ENCODE measurements around the gene CSTF1. TPM values are rescaled to one million over a fixed set of nuclear protein-coding genes. Genes with fewer than 3 reads are reported as not detected.

CSTF1 gene
- total and polyA plus RNA-seq, 2 of the 8 experiments (the other 6 are each of a cell fraction or from before 2014, with no cell fraction given) = 59.4 to 83.5 TPM

GRCh38 chr20:56420028-56420427 is 27.6 kb downstream of the CSTF1 start:
- Histone ChIP-seq H3K79me2 (ENCODE audit: control insufficient read depth in 1 of 2, insufficient read depth in 2 of 2, low read length in 2 of 2) (no peaks in the 10 kb centered on the region), H2AFZ (ENCODE audit: low read length) (no peak overlapping the region), H2BK120ac (replicated peaks; ENCODE audit: low read depth, low read length) (no peak overlapping the region), H3K4me1 (replicated peaks in 1 of 4; ENCODE audit: control insufficient read depth in 3 of 4, insufficient read depth in 4 of 4, low read length in 3 of 4) (peaks cover 0 to 4% (median 1%) of the 10 kb centered on the region in 4 experiments; a peak in 4 of 7 replicates), H3K9me3 (ENCODE audit: insufficient read depth in 2 of 2, low read depth in 1 of 2, low read length in 1 of 2) (no peaks in the 10 kb centered on the region), H3K27ac (ENCODE audit: low read depth, low read length) (no peak overlapping the region), H4K5ac (ENCODE audit: insufficient read length, low read depth, low read length) (no peak overlapping the region), H3K23ac (ENCODE audit: insufficient read length) (no peak overlapping the region), H2BK20ac (ENCODE audit: low read length) (no peak overlapping the region), H3K14ac (ENCODE audit: insufficient read length) (no peak overlapping the region), H3K23me2 (ENCODE audit: low read depth, low read length) (no peaks in the 10 kb centered on the region), H3K4ac (replicated peaks; ENCODE audit: insufficient read length, low read depth, low read length) (no peak overlapping the region), H4K8ac (ENCODE audit: extremely low read depth, insufficient read depth, low read length) (no peak overlapping the region), H3K36me3 (ENCODE audit: control insufficient read depth in 2 of 4, insufficient read depth in 4 of 4, low read length in 3 of 4) (no peaks in the 10 kb centered on the region; a peak in 1 of 8 replicates), H3K18ac (ENCODE audit: extremely low read depth, low read length) (no peak overlapping the region), H2AK5ac (ENCODE audit: low read depth, low read length) (no peak overlapping the region), H3K27me3 (replicated peaks in 1 of 4; ENCODE audit: control insufficient read depth in 3 of 4, extremely low read depth in 1 of 4, insufficient read depth in 3 of 4, low read length in 3 of 4) (no peaks in the 10 kb centered on the region; a peak in 1 of 7 replicates), H2BK15ac (ENCODE audit: low read length) (no peak overlapping the region), H3K9ac (replicated peaks in 1 of 4; ENCODE audit: extremely low read depth in 1 of 4, low read depth in 3 of 4, low read length in 3 of 4) (no peak overlapping the region), H2BK12ac (ENCODE audit: low read depth, low read length) (no peak overlapping the region), H3K79me1 (ENCODE audit: low read depth, low read length) (no peaks in the 10 kb centered on the region), H3K4me2 (ENCODE audit: insufficient read depth in 1 of 2, low read depth in 2 of 2, low read length in 2 of 2) (no peak overlapping the region), H2BK5ac (ENCODE audit: low read depth, low read length) (no peak overlapping the region), H3K4me3 (ENCODE audit: extremely low read depth in 1 of 4, insufficient read depth in 2 of 4, low read depth in 3 of 4, low read length in 4 of 4) (no peak overlapping the region), H3K56ac (replicated peaks; ENCODE audit: insufficient read length, low read depth, low read length) (no peak overlapping the region), H4K20me1 (replicated peaks in 1 of 2; ENCODE audit: control insufficient read depth in 1 of 2, insufficient read depth in 2 of 2, low read length in 2 of 2) (peaks cover 0 to 2% of the 10 kb centered on the region in 2 experiments), H4K91ac (replicated peaks; ENCODE audit: insufficient read length, low read length) (no peak overlapping the region)
- FAIRE-seq = no peak
- 83% methylated on average over 2 of the region's 2 CpGs; no CpG with 5 or more reads in 1 of the 2 experiments for WGBS, 2 experiments (ENCODE audit: extremely low coverage in 1 of 2, insufficient coverage in 1 of 2, insufficient read length in 1 of 2, insufficient replicate concordance in 2 of 2, low coverage in 1 of 2, low lambda C conversion rate in 2 of 2, missing lambda C conversion rate in 1 of 2)
- DNase-seq (ENCODE audit: low read depth in 1 of 2, low spot score in 2 of 2) = no peak
- CTCF ChIA-PET (ENCODE audit: partially characterized antibody) = interaction anchor here (1.7 kb wide), 1 partner anchor 10 kb away, joined by 5 read pairs; no protein-coding TSS in a partner anchor
- POLR2A ChIA-PET (ENCODE audit: partially characterized antibody) = interaction anchor here (1.4 kb wide), 1 partner anchor 14 kb away, joined by 6 read pairs; no protein-coding TSS in a partner anchor
- no peak for TF ChIP-seq TAF1 (IDR thresholded peaks at IDR 0.05; ENCODE audit: low read depth, low read length)
- TF ChIP-seq RFX5 (IDR thresholded peaks at IDR 0.05; ENCODE audit: borderline replicate concordance, low read depth, low read length) = no peak
- no peak for TF ChIP-seq SP2 (IDR thresholded peaks at IDR 0.05; ENCODE audit: low read length)
- no peak for TF ChIP-seq CHD2 (IDR thresholded peaks at IDR 0.05; ENCODE audit: low read length)
- TF ChIP-seq KDM4A (IDR thresholded peaks at IDR 0.05; ENCODE audit: low read depth, low read length, severe bottlenecking) = no peak
- TF ChIP-seq EZH2 (IDR thresholded peaks at IDR 0.05; ENCODE audit: low read depth, low read length, severe bottlenecking) = no peak
- TF ChIP-seq EP300 (IDR thresholded peaks at IDR 0.05; ENCODE audit: borderline replicate concordance in 1 of 2, low read depth in 2 of 2, low read length in 2 of 2) = no peak
- no peak for TF ChIP-seq CBX8 (IDR thresholded peaks at IDR 0.05; ENCODE audit: borderline replicate concordance, low read depth, low read length)
- no peak for TF ChIP-seq BRCA1 (IDR thresholded peaks at IDR 0.05; ENCODE audit: low read depth, low read length)
- TF ChIP-seq ATF3 (IDR thresholded peaks at IDR 0.05; ENCODE audit: insufficient read depth, low read depth, low read length) = no peak
- no peak for TF ChIP-seq TEAD4 (IDR thresholded peaks at IDR 0.05; ENCODE audit: low read depth, low read length)
- no peak for TF ChIP-seq SRF (IDR thresholded peaks at IDR 0.05; ENCODE audit: low read depth, low read length)
- TF ChIP-seq RAD21 (IDR thresholded peaks at IDR 0.05 in 1 of 2, conservative IDR thresholded peaks at IDR 0.05 in 1 of 2; ENCODE audit: low read depth in 2 of 2, low read length in 2 of 2) = no peak
